Measurements from ENCODE around the gene HELZ.

DNA sequence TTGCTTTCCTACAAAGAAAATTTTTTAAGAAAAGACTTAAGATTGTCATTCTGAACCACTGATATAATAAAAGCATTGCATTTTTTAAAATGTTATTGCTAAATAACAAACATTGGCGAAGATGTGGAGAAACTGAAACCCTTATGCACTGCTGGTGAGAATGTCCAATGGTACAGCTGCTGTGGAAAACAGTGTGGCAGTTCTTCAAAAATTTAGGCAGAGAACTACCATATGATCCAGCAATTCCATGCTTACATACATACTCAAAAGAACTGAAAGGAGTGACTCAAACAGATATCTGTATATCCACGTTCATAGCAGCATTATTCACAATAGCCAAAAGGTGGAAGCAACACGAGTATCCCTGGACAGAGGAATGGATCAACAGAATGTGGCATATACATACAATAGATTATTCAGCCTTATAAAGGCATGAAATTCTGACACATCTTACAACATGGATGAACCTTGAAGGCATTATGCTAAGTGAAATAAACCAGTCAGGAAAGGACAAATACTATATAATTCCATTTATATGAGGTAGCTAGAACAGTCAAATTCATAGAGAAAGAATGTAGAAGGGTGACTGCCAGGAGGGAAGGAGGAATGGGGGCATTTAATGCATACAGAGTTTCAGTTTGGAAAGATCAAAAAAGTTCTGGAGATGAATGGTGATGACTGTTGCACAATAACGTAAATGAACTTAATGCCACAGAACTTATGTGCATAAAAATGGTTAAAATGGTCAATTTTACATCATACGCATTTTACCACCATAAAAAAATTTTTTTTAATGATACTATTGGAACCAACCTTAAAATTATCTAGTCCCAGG, 108.6 kb downstream of the HELZ start:
- TF ChIP-seq, protein P1, sequence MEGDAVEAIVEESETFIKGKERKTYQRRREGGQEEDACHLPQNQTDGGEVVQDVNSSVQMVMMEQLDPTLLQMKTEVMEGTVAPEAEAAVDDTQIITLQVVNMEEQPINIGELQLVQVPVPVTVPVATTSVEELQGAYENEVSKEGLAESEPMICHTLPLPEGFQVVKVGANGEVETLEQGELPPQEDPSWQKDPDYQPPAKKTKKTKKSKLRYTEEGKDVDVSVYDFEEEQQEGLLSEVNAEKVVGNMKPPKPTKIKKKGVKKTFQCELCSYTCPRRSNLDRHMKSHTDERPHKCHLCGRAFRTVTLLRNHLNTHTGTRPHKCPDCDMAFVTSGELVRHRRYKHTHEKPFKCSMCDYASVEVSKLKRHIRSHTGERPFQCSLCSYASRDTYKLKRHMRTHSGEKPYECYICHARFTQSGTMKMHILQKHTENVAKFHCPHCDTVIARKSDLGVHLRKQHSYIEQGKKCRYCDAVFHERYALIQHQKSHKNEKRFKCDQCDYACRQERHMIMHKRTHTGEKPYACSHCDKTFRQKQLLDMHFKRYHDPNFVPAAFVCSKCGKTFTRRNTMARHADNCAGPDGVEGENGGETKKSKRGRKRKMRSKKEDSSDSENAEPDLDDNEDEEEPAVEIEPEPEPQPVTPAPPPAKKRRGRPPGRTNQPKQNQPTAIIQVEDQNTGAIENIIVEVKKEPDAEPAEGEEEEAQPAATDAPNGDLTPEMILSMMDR (IDR thresholded peaks at IDR 0.05) = no peak
- TF ChIP-seq POLR2A (IDR thresholded peaks at IDR 0.05) = no peak

Data from lower leg skin (tissue), 3 donors.